ENCODE data around the gene NAV2.

DNA sequence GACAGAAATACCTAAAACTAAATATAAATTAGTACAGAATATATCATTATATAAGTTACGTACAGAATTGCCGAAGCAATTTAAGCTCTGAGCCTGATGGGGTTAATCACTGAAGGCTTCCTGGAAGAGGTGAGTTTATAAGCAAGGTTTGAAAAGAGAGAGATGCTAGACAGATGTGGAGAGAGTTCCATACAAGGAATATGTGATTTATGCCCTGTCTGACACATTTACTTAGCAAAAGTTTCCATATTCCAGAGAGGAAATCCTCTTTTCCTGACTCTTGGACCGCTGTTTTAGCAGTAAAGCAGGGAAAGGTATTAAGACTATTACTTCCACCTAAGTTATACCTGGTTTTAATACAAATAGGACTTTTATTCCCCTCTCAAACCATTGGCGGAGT, 382.6 kb downstream of the NAV2 start:
- TF ChIP-seq, protein P1, sequence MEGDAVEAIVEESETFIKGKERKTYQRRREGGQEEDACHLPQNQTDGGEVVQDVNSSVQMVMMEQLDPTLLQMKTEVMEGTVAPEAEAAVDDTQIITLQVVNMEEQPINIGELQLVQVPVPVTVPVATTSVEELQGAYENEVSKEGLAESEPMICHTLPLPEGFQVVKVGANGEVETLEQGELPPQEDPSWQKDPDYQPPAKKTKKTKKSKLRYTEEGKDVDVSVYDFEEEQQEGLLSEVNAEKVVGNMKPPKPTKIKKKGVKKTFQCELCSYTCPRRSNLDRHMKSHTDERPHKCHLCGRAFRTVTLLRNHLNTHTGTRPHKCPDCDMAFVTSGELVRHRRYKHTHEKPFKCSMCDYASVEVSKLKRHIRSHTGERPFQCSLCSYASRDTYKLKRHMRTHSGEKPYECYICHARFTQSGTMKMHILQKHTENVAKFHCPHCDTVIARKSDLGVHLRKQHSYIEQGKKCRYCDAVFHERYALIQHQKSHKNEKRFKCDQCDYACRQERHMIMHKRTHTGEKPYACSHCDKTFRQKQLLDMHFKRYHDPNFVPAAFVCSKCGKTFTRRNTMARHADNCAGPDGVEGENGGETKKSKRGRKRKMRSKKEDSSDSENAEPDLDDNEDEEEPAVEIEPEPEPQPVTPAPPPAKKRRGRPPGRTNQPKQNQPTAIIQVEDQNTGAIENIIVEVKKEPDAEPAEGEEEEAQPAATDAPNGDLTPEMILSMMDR (IDR thresholded peaks at IDR 0.05; ENCODE audit: poor library complexity, severe bottlenecking), result no peak
- no peak for TF ChIP-seq POLR2AphosphoS5 (IDR thresholded peaks at IDR 0.05)
- no peak for TF ChIP-seq MXI1 (conservative IDR thresholded peaks at IDR 0.05; ENCODE audit: poor library complexity, severe bottlenecking)
- TF ChIP-seq EP300 (conservative IDR thresholded peaks at IDR 0.05; ENCODE audit: poor library complexity, severe bottlenecking), result no peak
- TF ChIP-seq SMC3 (conservative IDR thresholded peaks at IDR 0.05; ENCODE audit: poor library complexity), result no peak
- TF ChIP-seq, protein P2, sequence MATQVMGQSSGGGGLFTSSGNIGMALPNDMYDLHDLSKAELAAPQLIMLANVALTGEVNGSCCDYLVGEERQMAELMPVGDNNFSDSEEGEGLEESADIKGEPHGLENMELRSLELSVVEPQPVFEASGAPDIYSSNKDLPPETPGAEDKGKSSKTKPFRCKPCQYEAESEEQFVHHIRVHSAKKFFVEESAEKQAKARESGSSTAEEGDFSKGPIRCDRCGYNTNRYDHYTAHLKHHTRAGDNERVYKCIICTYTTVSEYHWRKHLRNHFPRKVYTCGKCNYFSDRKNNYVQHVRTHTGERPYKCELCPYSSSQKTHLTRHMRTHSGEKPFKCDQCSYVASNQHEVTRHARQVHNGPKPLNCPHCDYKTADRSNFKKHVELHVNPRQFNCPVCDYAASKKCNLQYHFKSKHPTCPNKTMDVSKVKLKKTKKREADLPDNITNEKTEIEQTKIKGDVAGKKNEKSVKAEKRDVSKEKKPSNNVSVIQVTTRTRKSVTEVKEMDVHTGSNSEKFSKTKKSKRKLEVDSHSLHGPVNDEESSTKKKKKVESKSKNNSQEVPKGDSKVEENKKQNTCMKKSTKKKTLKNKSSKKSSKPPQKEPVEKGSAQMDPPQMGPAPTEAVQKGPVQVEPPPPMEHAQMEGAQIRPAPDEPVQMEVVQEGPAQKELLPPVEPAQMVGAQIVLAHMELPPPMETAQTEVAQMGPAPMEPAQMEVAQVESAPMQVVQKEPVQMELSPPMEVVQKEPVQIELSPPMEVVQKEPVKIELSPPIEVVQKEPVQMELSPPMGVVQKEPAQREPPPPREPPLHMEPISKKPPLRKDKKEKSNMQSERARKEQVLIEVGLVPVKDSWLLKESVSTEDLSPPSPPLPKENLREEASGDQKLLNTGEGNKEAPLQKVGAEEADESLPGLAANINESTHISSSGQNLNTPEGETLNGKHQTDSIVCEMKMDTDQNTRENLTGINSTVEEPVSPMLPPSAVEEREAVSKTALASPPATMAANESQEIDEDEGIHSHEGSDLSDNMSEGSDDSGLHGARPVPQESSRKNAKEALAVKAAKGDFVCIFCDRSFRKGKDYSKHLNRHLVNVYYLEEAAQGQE (IDR thresholded peaks at IDR 0.05; ENCODE audit: borderline replicate concordance), result no peak
- TF ChIP-seq RAD21 (conservative IDR thresholded peaks at IDR 0.05), result no peak
- no peak for TF ChIP-seq EZH2 (IDR thresholded peaks at IDR 0.05; ENCODE audit: borderline replicate concordance, insufficient read depth, low read length, poor library complexity, severe bottlenecking)

Data from neural cell (in vitro differentiated cells).